CD4-positive, alpha-beta T cell (primary cell): Measurements from ENCODE around the gene ERC2. TPM values are rescaled to one million over a fixed set of nuclear protein-coding genes. Genes with fewer than 3 reads are reported as not detected.

Source experiments
- ATAC-seq: fragments of 200-7000 bp; cut with Tn5 transposase; one replicate; pipeline ENCODE4 v1.10.0; 2022; ENCODE audit warnings: mild to moderate bottlenecking; ENCODE audit not compliant: poor library complexity
- CTCF ChIA-PET: fragments of 350-600 bp; sonication (Branson Sonifier 250); formaldehyde crosslinking; loops from one replicate; lab custom pipeline; 2021; ENCODE audit warnings: antibody characterized with exemption, inconsistent platforms; lab: Charles Lee
- POLR2A ChIA-PET: fragments of 350-600 bp; sonication (Branson Sonifier 250); formaldehyde crosslinking; loops from one replicate; lab custom pipeline; 2021; ENCODE audit warnings: antibody characterized with exemption, inconsistent platforms; lab: Charles Lee
- DNase-seq, 14 experiments: peaks; one replicate each; pipeline ENCODE4 v3.0.0-alpha.2; 2013 to 2020; ENCODE audit warnings: mixed read lengths in 2 of 14
- H3K27ac ChIP-seq, 2 donors: one replicate each; pipeline versions ENCODE4 v1.5.1 to v1.7.0; 2013; ENCODE audit warnings: low read length in 2 of 2, low read depth in 1 of 2, mild to moderate bottlenecking in 1 of 2
- H3K27me3 ChIP-seq, 2 experiments: 1 replicate in 1 of 2; 2 replicates in 1 of 2; pipeline versions ENCODE4 v1.6.1 to v1.7.0; 2013; ENCODE audit warnings: low read length in 2 of 2, control low read depth in 1 of 2, mild to moderate bottlenecking in 1 of 2, moderate library complexity in 1 of 2; ENCODE audit not compliant: insufficient read depth in 2 of 2, control insufficient read depth in 1 of 2
- H3K36me3 ChIP-seq: one replicate; pipeline ENCODE4 v1.6.1; 2013; ENCODE audit warnings: low read length, control low read depth; ENCODE audit not compliant: insufficient read depth
- H3K4me1 ChIP-seq: one replicate; pipeline ENCODE4 v1.6.1; 2013; ENCODE audit warnings: low read length, control low read depth; ENCODE audit not compliant: insufficient read depth
- H3K4me3 ChIP-seq: one replicate; pipeline ENCODE4 v1.5.1; 2013; ENCODE audit warnings: mild to moderate bottlenecking, low read length, moderate library complexity
- H3K9me3 ChIP-seq, 2 experiments: 1 replicate in 1 of 2; 2 replicates in 1 of 2; pipeline versions ENCODE4 v1.6.1 to v1.7.0; 2013; ENCODE audit warnings: low read length in 2 of 2, mild to moderate bottlenecking in 2 of 2, control low read depth in 1 of 2, moderate library complexity in 1 of 2; ENCODE audit not compliant: control insufficient read depth in 1 of 2, insufficient read depth in 1 of 2
- H3K27ac Mint-ChIP-seq: one replicate; pipeline ENCODE4 v1.8.0; 2020; ENCODE audit warnings: mixed read lengths
- H3K27me3 Mint-ChIP-seq: one replicate; pipeline ENCODE4 v1.8.0; 2021; ENCODE audit warnings: mixed read lengths
- H3K36me3 Mint-ChIP-seq: one replicate; pipeline ENCODE4 v1.8.0; 2021; ENCODE audit warnings: low read depth, mixed read lengths
- H3K4me1 Mint-ChIP-seq: one replicate; pipeline ENCODE4 v1.8.0; 2021; ENCODE audit warnings: low read depth, mixed read lengths
- H3K4me3 Mint-ChIP-seq: one replicate; pipeline ENCODE4 v1.8.0; 2020; ENCODE audit warnings: mild to moderate bottlenecking, mixed read lengths
- H3K9me3 Mint-ChIP-seq: one replicate; pipeline ENCODE4 v1.8.0; 2020; ENCODE audit warnings: mixed read lengths
- intact Hi-C, 2 experiments: fragments of 100-400 bp; cut with DNase I in 1 of 2; cut with micrococcal nuclease in 1 of 2; formaldehyde crosslinking; loops; one replicate each; pipeline versions ENCODE4 v1.15.1 to v1.9.0; 2023 to 2025; cut with DNase I, micrococcal nuclease
- total RNA-seq, 174 experiments: library from RNA in 2 of 174; stranded (reverse) in 2 of 174; gene quantifications; one replicate each; pipeline ENCODE4 v1.2.3 and lab custom pipeline; 2021 to 2026
- TF ChIP-seq, protein P1 (sequence below): fragments of 200-600 bp; IDR thresholded peaks from one replicate; pipeline ENCODE4 v1.8.0; 2022; ENCODE audit warnings: antibody characterized with exemption, mild to moderate bottlenecking

The ERC2 gene
- total RNA-seq, 2 experiments from 2014 or later: not detected

GRCh38 chr3:56060521-56061278 lies 407.6 kb downstream of the ERC2 start:
- Histone ChIP-seq H3K4me1 (no peaks in the 10 kb centered on the region), H3K4me3 (no peak overlapping the region), H3K27ac (no peak overlapping the region), H3K9me3 (peaks cover 0 to 5% of the 10 kb centered on the region in 2 experiments), H3K36me3 (no peaks in the 10 kb centered on the region), H3K27me3 (no peaks in the 10 kb centered on the region)
- H3K4me3 Mint-ChIP-seq: no peak overlapping the region
- H3K4me1 Mint-ChIP-seq: no peaks in the 10 kb centered on the region
- H3K27ac Mint-ChIP-seq: no peak overlapping the region
- no peaks in the 10 kb centered on the region for H3K36me3 Mint-ChIP-seq
- ChIA-PET CTCF (no interaction called here), POLR2A (no interaction called here)
- TF ChIP-seq, protein P1, sequence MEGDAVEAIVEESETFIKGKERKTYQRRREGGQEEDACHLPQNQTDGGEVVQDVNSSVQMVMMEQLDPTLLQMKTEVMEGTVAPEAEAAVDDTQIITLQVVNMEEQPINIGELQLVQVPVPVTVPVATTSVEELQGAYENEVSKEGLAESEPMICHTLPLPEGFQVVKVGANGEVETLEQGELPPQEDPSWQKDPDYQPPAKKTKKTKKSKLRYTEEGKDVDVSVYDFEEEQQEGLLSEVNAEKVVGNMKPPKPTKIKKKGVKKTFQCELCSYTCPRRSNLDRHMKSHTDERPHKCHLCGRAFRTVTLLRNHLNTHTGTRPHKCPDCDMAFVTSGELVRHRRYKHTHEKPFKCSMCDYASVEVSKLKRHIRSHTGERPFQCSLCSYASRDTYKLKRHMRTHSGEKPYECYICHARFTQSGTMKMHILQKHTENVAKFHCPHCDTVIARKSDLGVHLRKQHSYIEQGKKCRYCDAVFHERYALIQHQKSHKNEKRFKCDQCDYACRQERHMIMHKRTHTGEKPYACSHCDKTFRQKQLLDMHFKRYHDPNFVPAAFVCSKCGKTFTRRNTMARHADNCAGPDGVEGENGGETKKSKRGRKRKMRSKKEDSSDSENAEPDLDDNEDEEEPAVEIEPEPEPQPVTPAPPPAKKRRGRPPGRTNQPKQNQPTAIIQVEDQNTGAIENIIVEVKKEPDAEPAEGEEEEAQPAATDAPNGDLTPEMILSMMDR: no peak
- DNase-seq (no peak), ATAC-seq (no peak)
- peaks cover 2% of the 10 kb centered on the region for H3K9me3 Mint-ChIP-seq
- intact Hi-C loops: no loop called here
- peaks cover 3% of the 10 kb centered on the region for H3K27me3 Mint-ChIP-seq

GRCh38 chr3:56059731-56060130 lies 408.5 kb downstream of the ERC2 start:
- DNase-seq (no peak), ATAC-seq (no peak)
- Mint-ChIP-seq H3K27me3 (peaks cover 3% of the 10 kb centered on the region), H3K4me1 (no peaks in the 10 kb centered on the region), H3K27ac (no peak overlapping the region), H3K9me3 (no peaks in the 10 kb centered on the region), H3K36me3 (no peaks in the 10 kb centered on the region), H3K4me3 (no peak overlapping the region)
- Histone ChIP-seq H3K27ac (no peak overlapping the region), H3K4me1 (no peaks in the 10 kb centered on the region), H3K36me3 (no peaks in the 10 kb centered on the region), H3K27me3 (no peaks in the 10 kb centered on the region), H3K9me3 (no peaks in the 10 kb centered on the region), H3K4me3 (no peak overlapping the region)
- ChIA-PET CTCF (no interaction called here), POLR2A (no interaction called here)
- TF ChIP-seq, protein P1: no peak
- intact Hi-C loops: no loop called here

DNA sequence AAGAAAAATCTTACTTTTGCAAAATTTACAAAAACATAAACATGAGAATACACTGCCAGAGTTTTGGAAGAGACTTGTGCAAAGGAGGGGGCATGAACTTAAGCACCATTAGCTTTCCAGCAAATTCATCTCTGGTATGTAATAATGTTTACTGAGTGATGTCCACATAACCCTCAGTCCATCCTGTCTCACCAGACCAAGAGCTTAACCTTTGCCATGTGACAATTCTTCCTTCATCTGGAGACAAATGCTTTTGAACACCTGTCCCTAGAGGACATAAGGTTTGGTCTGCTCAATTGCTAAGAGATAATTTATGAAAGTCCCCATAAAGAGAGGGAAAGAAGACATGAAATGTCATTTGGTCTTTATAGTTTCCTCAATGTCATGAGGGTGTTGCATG lies 412.3 kb downstream of the ERC2 start:
- Histone ChIP-seq H3K27me3 (no peaks in the 10 kb centered on the region), H3K9me3 (no peaks in the 10 kb centered on the region), H3K27ac (no peak overlapping the region), H3K4me1 (no peaks in the 10 kb centered on the region), H3K36me3 (no peaks in the 10 kb centered on the region), H3K4me3 (no peak overlapping the region)
- Mint-ChIP-seq H3K36me3 (no peaks in the 10 kb centered on the region), H3K27ac (no peak overlapping the region), H3K4me3 (no peak overlapping the region), H3K9me3 (no peaks in the 10 kb centered on the region), H3K4me1 (no peaks in the 10 kb centered on the region), H3K27me3 (no peaks in the 10 kb centered on the region)
- DNase-seq (no peak), ATAC-seq (no peak)
- TF ChIP-seq, protein P1: no peak
- intact Hi-C loops: no loop called here
- ChIA-PET POLR2A (no interaction called here), CTCF (no interaction called here)
